Small intestine (tissue), 7 donors: Measurements from ENCODE around the gene CTAGE8. TPM values are rescaled to one million over a fixed set of nuclear protein-coding genes. Genes with fewer than 3 reads are reported as not detected.
"Not testable (repeated sequence)": the region's sequence is repeated elsewhere in the genome, so short reads cannot be mapped to it uniquely, and the experiment has no call there.

ENCODE experiments used
- DNase-seq, 2 donors: peaks; one replicate each; pipeline versions ENCODE4 v3.0.0 to v3.0.0-alpha.2; 2013
- FAIRE-seq: peaks from 2 replicates; lab custom pipeline; 2012; peaks lifted over from hg19 to GRCh38; lab: Jason Lieb, UNC
- H3K27ac ChIP-seq, 3 donors: one replicate each; pipeline ENCODE4 v1.5.1; 2013; ENCODE audit warnings: low read length in 2 of 3, mild to moderate bottlenecking in 2 of 3, control low read depth in 1 of 3, inconsistent platforms in 1 of 3, low read depth in 1 of 3, moderate library complexity in 1 of 3
- H3K27me3 ChIP-seq, 3 donors: one replicate each; pipeline ENCODE4 v1.6.1; 2013; ENCODE audit warnings: low read length in 3 of 3, inconsistent platforms in 1 of 3; ENCODE audit not compliant: control insufficient read depth in 3 of 3, insufficient read depth in 3 of 3
- H3K36me3 ChIP-seq, 3 donors: one replicate each; pipeline ENCODE4 v1.6.1; 2013; ENCODE audit warnings: low read length in 3 of 3, inconsistent platforms in 1 of 3, low read depth in 1 of 3, mild to moderate bottlenecking in 1 of 3, moderate library complexity in 1 of 3; ENCODE audit not compliant: control insufficient read depth in 3 of 3, insufficient read depth in 2 of 3
- H3K4me1 ChIP-seq, 3 donors: one replicate each; pipeline ENCODE4 v1.6.1; 2013; ENCODE audit warnings: low read length in 2 of 3, inconsistent platforms in 1 of 3, low read depth in 1 of 3, mild to moderate bottlenecking in 1 of 3, moderate library complexity in 1 of 3; ENCODE audit not compliant: control insufficient read depth in 3 of 3, insufficient read depth in 2 of 3
- H3K4me3 ChIP-seq, 3 donors: one replicate each; pipeline ENCODE4 v1.5.1; 2013; ENCODE audit warnings: low read length in 3 of 3, control low read depth in 1 of 3, inconsistent platforms in 1 of 3, low read depth in 1 of 3, mild to moderate bottlenecking in 1 of 3, moderate library complexity in 1 of 3
- H3K9me3 ChIP-seq, 2 donors: one replicate each; pipeline ENCODE4 v1.6.1; 2013; ENCODE audit warnings: low read depth in 1 of 2, low read length in 1 of 2; ENCODE audit not compliant: control insufficient read depth in 2 of 2, insufficient read depth in 1 of 2
- WGBS, 3 donors: extraction: QIAGEN DNeasy Blood & Tissue Kit; methylation state at CpG; one replicate each; pipeline ENCODE4 v1.1.7; 2013; 5-methylcytosine and 5-hydroxymethylcytosine counted together
- polyA plus RNA-seq, 4 donors: library from polyadenylated mRNA; stranded (reverse) in 3 of 4; unstranded in 1 of 4; fragments of 200-250 nt in 3 of 4; fragments of 120-200 nt in 1 of 4; gene quantifications; one replicate each; pipeline versions ENCODE4 v1.2.1 to v1.2.3, GENCODE V29; 2013
- donor health status: healthy with polysubstance abuse.
- donor health status: control.
- donor health status: control.
- donor health status: Bipolar disorder and iron deficiency.
- donor health status: healthy.

Gene CTAGE8
- polyA plus RNA-seq, 4 donors: 2.6 to 13.4 (median 6.0) TPM; not detected in 1

DNA sequence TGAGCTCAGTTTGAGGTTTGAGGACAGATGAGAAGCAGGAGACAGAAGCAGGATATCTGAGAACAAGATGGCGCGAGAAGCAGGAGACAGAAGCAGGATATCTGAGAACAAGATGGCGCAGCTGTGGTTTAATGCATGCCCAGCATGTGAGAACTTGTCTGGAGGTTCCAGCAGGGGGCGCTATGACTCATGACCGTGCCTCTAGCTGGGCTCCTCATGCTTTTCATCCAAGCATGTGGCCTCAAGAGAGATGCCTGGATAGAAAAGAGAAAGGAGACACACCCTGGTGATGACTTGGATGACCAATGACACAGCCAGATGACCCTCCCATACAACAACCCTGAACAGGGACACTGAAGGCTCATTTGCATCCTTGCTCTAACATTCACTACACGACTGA, 10.9 kb upstream of the CTAGE8 start:
- H3K36me3 ChIP-seq, H3K4me1 ChIP-seq, FAIRE-seq, H3K27me3 ChIP-seq, DNase-seq, H3K9me3 ChIP-seq, H3K27ac ChIP-seq, H3K4me3 ChIP-seq: not testable (repeated sequence)
- 98 to 100% (median 99%) methylated on average over 3 of the region's 6 CpGs for WGBS, 3 donors

DNA sequence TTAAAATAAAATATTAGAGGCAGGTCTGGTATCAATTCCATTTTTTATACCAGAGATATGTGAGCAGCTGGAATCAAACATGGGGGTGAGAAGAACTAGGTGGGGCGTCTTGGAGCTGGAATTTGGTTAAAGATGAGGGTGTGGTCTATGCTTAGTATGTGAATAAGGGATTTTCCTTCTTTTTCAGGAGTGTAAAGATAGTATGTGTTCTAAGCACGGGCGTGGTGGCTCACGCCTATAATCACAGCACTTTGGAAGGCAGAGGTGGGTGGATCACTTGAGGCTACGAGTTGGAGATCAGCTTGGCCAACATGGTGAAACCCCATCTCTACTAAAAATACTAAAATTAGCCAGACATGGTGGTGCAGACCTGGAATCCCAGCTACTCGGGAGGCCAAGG, 6.2 kb upstream of the CTAGE8 start:
- H3K27me3 ChIP-seq, FAIRE-seq, H3K9me3 ChIP-seq, H3K27ac ChIP-seq, H3K36me3 ChIP-seq, DNase-seq, H3K4me1 ChIP-seq, H3K4me3 ChIP-seq: not testable (repeated sequence)
- WGBS, 3 donors: 88 to 98% (median 94%) methylated on average over 4 of the region's 6 CpGs

GRCh38 chr7:144264692-144265091, 4.4 kb downstream of the CTAGE8 start, which contains the start of gene OR2A7:
Gene OR2A7, minus strand, starts transcription at chr7:144264792. Its CDS starts 5,164 bp downstream, at chr7:144259628.
- not testable (repeated sequence) for H3K4me3 ChIP-seq, H3K4me1 ChIP-seq, H3K9me3 ChIP-seq, FAIRE-seq, H3K27me3 ChIP-seq, DNase-seq, H3K36me3 ChIP-seq, H3K27ac ChIP-seq
- 91 to 98% (median 94%) methylated on average over 6 of the region's 7 CpGs for WGBS, 3 donors

DNA sequence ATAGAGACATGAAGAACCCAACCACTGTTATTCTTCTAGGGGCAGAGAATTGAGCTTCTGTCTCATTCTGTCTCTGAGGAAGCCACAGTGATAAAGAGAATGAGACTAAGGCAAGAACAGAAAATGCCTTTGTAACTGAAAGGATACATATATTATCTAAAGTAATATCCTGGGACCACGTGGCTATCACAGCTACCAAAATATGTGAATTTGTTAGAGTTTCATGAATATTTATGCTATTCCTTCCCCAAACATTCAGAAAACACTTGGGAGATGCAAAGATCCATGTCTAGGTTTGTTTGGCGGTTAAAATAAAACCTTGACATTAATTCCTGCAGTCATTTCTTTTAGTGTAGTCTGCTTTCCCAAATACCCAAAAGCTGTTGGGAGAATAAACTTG, 7.0 kb downstream of the CTAGE8 start:
- H3K4me3 ChIP-seq, H3K4me1 ChIP-seq, H3K27ac ChIP-seq, H3K9me3 ChIP-seq, FAIRE-seq, H3K27me3 ChIP-seq, H3K36me3 ChIP-seq, DNase-seq: not testable (repeated sequence)
- WGBS, 3 donors: no CpG with 5 or more reads among the region's 2 CpGs

DNA sequence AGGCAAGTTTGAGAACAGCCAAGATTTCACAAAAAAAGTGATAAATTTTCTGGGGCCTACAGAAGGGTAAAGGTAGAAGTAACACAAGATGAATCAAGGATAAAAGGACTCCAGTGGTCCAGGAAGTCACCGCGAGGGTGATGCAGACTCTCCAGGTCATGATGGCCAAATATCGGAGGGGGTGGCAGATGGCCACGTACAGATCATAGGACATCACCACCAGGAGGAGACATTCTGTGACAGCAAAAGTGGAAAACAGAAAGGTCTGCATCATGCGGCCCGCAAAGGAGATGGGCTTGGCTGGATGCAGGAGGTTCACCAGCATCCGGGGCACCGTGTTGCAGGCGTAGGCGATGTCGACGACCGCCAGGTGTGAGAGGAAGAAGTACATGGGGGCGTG, 10.0 kb downstream of the CTAGE8 start:
- WGBS, 3 donors: no CpG with 5 or more reads among the region's 14 CpGs
- not testable (repeated sequence) for H3K36me3 ChIP-seq, H3K27ac ChIP-seq, H3K4me1 ChIP-seq, H3K4me3 ChIP-seq, H3K9me3 ChIP-seq, FAIRE-seq, DNase-seq, H3K27me3 ChIP-seq

DNA sequence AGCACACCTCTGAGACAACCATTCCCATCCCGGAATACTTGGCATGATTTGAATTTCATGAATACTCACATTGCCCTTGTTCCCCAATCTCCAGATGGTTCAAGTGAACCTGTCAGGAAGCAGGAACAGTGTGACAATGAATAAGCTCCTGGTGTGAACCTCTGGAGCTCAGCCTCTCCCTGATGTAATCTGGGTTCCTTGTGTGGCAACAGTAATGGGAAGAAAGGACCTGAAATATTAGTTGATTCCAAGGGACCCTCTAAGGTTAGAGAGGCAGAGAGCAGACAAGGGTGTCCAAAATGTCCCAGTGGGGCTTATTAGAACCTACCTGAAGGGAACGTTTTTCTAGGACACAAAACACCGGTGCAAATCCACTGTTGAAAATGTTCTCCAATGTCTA, 13.0 kb downstream of the CTAGE8 start:
- H3K27me3 ChIP-seq: no peaks in the 10 kb centered on the region
- DNase-seq (peak in 1 of 2 donors; percentile 3), FAIRE-seq (no peak)
- H3K4me1 ChIP-seq: no peaks in the 10 kb centered on the region
- no peak overlapping the region for H3K27ac ChIP-seq
- H3K4me3 ChIP-seq: no peak overlapping the region
- no peaks in the 10 kb centered on the region for H3K9me3 ChIP-seq
- 77 to 86% (median 84%) methylated on average over 3 of the region's 3 CpGs for WGBS, 3 donors
- no peaks in the 10 kb centered on the region for H3K36me3 ChIP-seq

- no peak overlapping the region for H3K27ac ChIP-seq
- 82 to 84% (median 84%) methylated on average over 5 of the region's 5 CpGs for WGBS, 3 donors
- no peaks in the 10 kb centered on the region for H3K9me3 ChIP-seq
- no peak for DNase-seq
- FAIRE-seq: no peak
- H3K4me1 ChIP-seq: no peaks in the 10 kb centered on the region
- no peaks in the 10 kb centered on the region for H3K27me3 ChIP-seq
- H3K36me3 ChIP-seq: no peaks in the 10 kb centered on the region
- H3K4me3 ChIP-seq: no peak overlapping the region
Observed at GRCh38 chr7:144255471-144255897, 13.6 kb downstream of the CTAGE8 start.

GRCh38 chr7:144252307-144252706, 16.8 kb downstream of the CTAGE8 start:
- no CpG with 5 or more reads among the region's 4 CpGs for WGBS, 3 donors
- not testable (repeated sequence) for H3K4me1 ChIP-seq, H3K4me3 ChIP-seq, FAIRE-seq, H3K36me3 ChIP-seq, DNase-seq, H3K9me3 ChIP-seq, H3K27me3 ChIP-seq, H3K27ac ChIP-seq

- no CpG with 5 or more reads among the region's 1 CpG for WGBS, 3 donors
- H3K9me3 ChIP-seq, DNase-seq, H3K4me3 ChIP-seq, FAIRE-seq, H3K27ac ChIP-seq, H3K27me3 ChIP-seq, H3K4me1 ChIP-seq, H3K36me3 ChIP-seq: not testable (repeated sequence)
Observed at GRCh38 chr7:144247674-144248330, 21.3 kb downstream of the CTAGE8 start.
